GM21367 (cell line): ENCODE data around the gene GALNT16.

Experiments
- ATAC-seq: cut with Tn5 transposase; IDR thresholded peaks from one replicate; pipeline ENCODE4 v1.9.1; 2021; ENCODE audit not compliant: unreplicated experiment

GALNT16 gene

DNA sequence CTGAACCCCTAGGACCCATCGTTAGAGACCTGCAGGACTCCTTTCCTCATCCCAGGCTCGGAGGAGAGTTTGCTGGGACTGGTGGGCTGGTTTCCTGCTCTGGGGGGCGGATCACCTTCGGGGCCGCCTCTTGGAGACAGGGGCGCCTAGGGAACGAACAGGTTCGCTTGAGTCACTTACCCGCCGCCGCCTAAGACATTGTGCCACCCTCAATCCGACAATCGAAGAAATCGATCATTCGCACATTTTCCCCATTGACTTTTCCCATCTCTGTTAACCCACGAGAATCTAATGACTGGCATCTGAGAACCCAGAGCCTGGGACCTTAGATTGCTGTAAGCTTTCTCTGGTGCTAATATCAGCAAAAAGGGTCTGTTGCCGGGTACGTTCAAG, 138.9 kb downstream of the GALNT16 start:
- peak; percentile 9 for ATAC-seq

DNA sequence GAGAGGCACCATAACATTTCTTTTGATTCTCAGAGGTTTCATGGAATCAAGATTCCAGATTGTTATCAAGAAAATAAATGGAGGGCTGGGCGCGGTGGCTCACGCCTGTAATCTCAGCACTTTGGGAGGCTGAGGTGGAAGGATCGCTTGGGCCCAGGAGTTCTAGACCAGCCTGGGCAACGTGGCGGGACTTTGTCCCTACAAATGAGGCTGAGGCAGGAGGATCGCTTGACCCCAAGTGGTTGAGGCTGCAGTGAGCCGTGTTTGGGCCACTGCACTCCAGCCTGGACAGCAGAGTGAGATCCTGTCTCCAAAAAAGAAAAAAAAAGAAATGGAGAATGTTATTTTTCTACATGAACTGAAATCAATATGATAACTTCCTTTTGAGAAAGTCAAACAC, 139.8 kb downstream of the GALNT16 start:
- ATAC-seq = no peak

DNA sequence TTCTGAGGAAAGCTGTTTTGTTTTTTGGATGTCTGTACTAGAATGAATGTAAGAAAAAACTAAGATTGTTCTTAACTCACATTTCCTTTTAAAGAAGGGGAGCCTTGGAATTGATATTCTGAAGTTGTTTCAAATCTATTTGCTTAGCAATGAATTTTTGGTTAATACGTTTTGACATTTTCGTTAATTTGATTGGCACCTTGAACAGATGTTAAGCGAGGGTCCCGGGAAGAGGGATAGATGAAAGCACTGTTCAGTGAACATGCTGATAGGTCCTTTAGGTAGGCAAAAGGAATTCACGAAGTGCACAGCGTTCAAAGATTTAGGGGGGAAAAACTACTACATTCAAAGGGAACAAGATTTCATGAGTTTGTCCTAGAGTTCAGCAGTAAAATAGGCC, 140.2 kb downstream of the GALNT16 start:
- ATAC-seq = no peak

DNA sequence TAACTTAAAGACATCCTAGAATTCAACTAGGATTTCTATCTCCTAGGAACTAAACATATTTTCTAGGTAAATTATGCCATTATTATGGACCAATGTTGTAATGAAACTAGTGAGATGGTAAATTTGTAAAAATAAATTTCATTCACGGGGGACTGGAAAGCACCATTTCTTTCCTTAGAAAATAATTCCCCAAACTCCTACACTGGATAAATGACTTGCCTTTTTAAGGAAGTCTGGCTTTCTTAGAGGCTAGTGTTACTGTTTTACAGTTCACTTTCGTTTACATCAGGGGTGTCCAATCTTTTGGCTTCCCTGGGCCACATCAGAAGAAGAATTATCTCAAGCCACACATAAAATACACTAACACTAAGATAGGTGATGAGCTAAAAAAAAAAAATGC, 141.9 kb downstream of the GALNT16 start:
- no peak for ATAC-seq

DNA sequence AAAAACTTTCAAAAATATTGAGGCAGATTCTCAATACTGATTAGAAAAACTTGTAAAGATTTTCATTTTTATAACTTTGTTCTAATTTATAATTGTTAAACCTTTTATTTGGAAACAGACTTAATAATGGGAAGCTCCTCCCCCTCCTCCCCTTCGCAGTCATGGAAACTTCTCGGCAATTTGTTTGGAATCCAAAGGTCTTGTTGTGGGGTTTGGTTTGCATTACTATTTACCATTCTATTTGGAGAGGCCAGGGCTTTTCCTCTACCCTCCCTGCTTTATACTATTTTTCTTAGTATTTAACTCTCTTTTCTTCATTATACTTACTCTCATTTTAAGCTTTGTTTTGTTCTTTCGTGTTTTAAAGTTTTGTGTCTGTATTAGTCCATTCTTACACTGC, 144.5 kb downstream of the GALNT16 start:
- no peak for ATAC-seq

DNA sequence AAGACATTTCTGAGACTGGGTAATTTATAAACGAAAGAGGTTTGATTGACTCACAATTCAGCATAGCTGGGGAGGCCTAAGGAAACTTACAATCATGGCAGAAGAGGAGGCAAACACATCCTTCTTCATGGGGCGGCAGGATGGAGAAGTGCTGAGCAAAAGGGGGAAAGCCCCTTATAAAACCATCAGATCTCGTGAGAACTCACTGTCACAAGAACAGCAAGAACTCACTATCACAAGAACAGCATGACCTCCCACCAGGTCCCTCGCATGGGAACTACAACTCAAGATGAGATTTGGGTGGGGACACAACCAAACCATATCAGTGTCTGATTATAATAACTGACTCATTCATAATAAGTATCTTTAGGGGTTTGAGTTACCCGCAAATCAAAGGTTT, 144.9 kb downstream of the GALNT16 start:
- ATAC-seq = no peak

DNA sequence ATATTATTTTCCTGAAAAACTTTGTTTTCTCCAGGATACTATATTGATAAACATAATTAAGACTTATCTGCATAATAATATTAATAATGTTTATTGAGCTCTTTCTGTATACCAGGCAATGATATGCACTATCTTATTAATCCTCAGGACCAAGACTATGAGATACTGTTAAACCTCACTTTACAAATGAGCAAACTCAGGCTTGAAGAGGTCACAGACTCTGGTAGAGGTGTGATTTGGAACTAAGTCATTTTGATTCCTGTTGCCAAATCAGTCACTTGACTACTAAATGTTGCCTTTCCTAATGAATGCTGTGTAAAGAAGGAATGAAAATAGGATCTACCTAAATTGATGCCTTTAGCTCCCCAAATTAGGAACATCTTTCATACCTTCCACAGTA, 145.8 kb downstream of the GALNT16 start:
- ATAC-seq = no peak
